Keratinocyte (primary cell): ENCODE measurements around the gene MTX3.

Source experiments
- CTCF ChIP-seq, 3 experiments: IDR thresholded peaks in 1 of 3; conservative IDR thresholded peaks in 1 of 3; optimal IDR thresholded peaks in 1 of 3; 2 replicates in 2 of 3; 3 replicates in 1 of 3; pipeline versions ENCODE3 to v1.5.1; 2011; ENCODE audit warnings: low read length in 3 of 3, mild to moderate bottlenecking in 3 of 3, moderate library complexity in 2 of 3, control low read depth in 1 of 3, inconsistent platforms in 1 of 3; ENCODE audit not compliant: insufficient read depth in 2 of 3; ENCODE audit errors: extremely low read depth in 1 of 3
- EZH2 ChIP-seq: IDR thresholded peaks from one replicate; pipeline ENCODE4 v1.6.1; 2012; ENCODE audit warnings: inconsistent platforms, mild to moderate bottlenecking, low read length, moderate library complexity

GRCh38 chr5:80010754-80011392, 19.8 kb upstream of the MTX3 start:
- no peak for TF ChIP-seq CTCF (optimal IDR thresholded peaks at IDR 0.05 in 1 of 3, IDR thresholded peaks at IDR 0.05 in 1 of 3, conservative IDR thresholded peaks at IDR 0.05 in 1 of 3; ENCODE audit: extremely low read depth in 1 of 3, insufficient read depth in 2 of 3, low read length in 3 of 3)
- TF ChIP-seq EZH2 = no peak
